Measurements from ENCODE around the gene PIWIL4.
A peak's percentile ranks its signal among the peaks of the same experiment; 100 is the strongest.
"Not testable (repeated sequence)": the region's sequence is repeated elsewhere in the genome, so short reads cannot be mapped to it uniquely, and the experiment has no call there.

Gene PIWIL4

GRCh38 chr11:94638902-94639373 lies 71.8 kb downstream of the PIWIL4 start:
- no peaks in the 10 kb centered on the region for H3K27me3 ChIP-seq (ENCODE audit: insufficient read depth, low read length, poor library complexity, severe bottlenecking)
- peak overlapping the region; percentile 74 for H2AFZ ChIP-seq (ENCODE audit: low read length)
- TF ChIP-seq CTCF (conservative IDR thresholded peaks at IDR 0.05; ENCODE audit: low read length) (no peak), EZH2phosphoT487 (IDR thresholded peaks at IDR 0.05; ENCODE audit: borderline replicate concordance) (no peak)
- H3K9me2 ChIP-seq (replicated peaks; ENCODE audit: low read depth, low read length): no peaks in the 10 kb centered on the region
- no peaks in the 10 kb centered on the region for H3K79me2 ChIP-seq (ENCODE audit: insufficient read depth, low read length)
- H3K4me1 ChIP-seq (ENCODE audit: insufficient read depth, low read length, poor library complexity, severe bottlenecking): no peaks in the 10 kb centered on the region
- H3F3A ChIP-seq (ENCODE audit: low read depth): no peaks in the 10 kb centered on the region
- H4K20me1 ChIP-seq (ENCODE audit: insufficient read depth, low read length, poor library complexity, severe bottlenecking): no peaks in the 10 kb centered on the region
- H3K4me3 ChIP-seq (ENCODE audit: low read length, poor library complexity, severe bottlenecking): no peak overlapping the region
- no peaks in the 10 kb centered on the region for H3K36me3 ChIP-seq (ENCODE audit: insufficient read depth, low read length)
- H3K9me3 ChIP-seq (ENCODE audit: insufficient read depth, low read depth, low read length): no peaks in the 10 kb centered on the region
- H3K9ac ChIP-seq (ENCODE audit: low read depth, low read length, poor library complexity, severe bottlenecking): no peak overlapping the region
- H3K4me2 ChIP-seq (ENCODE audit: low read depth, low read length, poor library complexity, severe bottlenecking): no peak overlapping the region

- Histone ChIP-seq H3K4me2 (ENCODE audit: low read depth, low read length, poor library complexity, severe bottlenecking) (no peak overlapping the region), H3K4me3 (ENCODE audit: low read length, poor library complexity, severe bottlenecking) (no peak overlapping the region), H3K27me3 (ENCODE audit: insufficient read depth, low read length, poor library complexity, severe bottlenecking) (no peaks in the 10 kb centered on the region), H3K36me3 (ENCODE audit: insufficient read depth, low read length) (no peaks in the 10 kb centered on the region), H3K4me1 (ENCODE audit: insufficient read depth, low read length, poor library complexity, severe bottlenecking) (no peaks in the 10 kb centered on the region), H3F3A (ENCODE audit: low read depth) (no peaks in the 10 kb centered on the region), H3K9me3 (ENCODE audit: insufficient read depth, low read depth, low read length) (no peaks in the 10 kb centered on the region), H4K20me1 (ENCODE audit: insufficient read depth, low read length, poor library complexity, severe bottlenecking) (no peaks in the 10 kb centered on the region), H3K9ac (ENCODE audit: low read depth, low read length, poor library complexity, severe bottlenecking) (no peak overlapping the region), H2AFZ (ENCODE audit: low read length) (no peak overlapping the region), H3K9me2 (replicated peaks; ENCODE audit: low read depth, low read length) (no peaks in the 10 kb centered on the region), H3K79me2 (ENCODE audit: insufficient read depth, low read length) (no peaks in the 10 kb centered on the region)
- no peak for TF ChIP-seq EZH2phosphoT487 (IDR thresholded peaks at IDR 0.05; ENCODE audit: borderline replicate concordance)
- TF ChIP-seq CTCF (conservative IDR thresholded peaks at IDR 0.05; ENCODE audit: low read length): no peak
Measured at GRCh38 chr11:94639901-94640721, 72.9 kb downstream of the PIWIL4 start.

DNA sequence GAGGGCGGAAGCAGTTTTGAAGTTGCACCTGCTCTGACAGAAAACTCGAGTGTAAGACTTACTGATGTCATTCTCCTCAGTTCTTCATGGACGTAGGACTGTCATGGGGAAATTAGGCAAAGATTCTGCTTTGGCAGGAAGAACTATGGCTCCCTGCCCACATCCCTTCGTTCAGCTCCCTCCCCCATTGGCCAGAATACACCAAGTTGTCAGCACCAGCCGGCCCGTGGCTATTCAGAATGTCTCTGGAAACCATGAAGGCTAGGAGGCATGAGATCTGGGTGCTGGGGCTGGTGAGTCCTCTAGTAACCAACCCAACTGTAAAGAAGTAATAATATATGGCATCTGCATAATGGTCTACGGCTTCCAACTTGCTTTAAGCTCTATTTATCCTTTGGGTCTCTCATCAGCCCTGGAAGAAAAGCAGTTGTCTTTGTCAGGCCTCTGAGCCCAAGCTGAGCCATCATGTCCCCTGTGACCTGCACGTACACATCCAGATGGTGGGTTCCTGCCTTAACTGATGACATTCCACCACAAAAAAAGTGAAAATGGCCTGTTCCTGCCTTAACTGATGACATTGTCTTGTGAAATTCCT lies 74.1 kb downstream of the PIWIL4 start:
- Histone ChIP-seq H4K20me1 (ENCODE audit: insufficient read depth, low read length, poor library complexity, severe bottlenecking) (no peaks in the 10 kb centered on the region), H3K4me1 (ENCODE audit: insufficient read depth, low read length, poor library complexity, severe bottlenecking) (no peaks in the 10 kb centered on the region), H3K27me3 (ENCODE audit: insufficient read depth, low read length, poor library complexity, severe bottlenecking) (no peaks in the 10 kb centered on the region), H3K36me3 (ENCODE audit: insufficient read depth, low read length) (no peaks in the 10 kb centered on the region), H3K4me2 (ENCODE audit: low read depth, low read length, poor library complexity, severe bottlenecking) (no peak overlapping the region), H3K9me3 (ENCODE audit: insufficient read depth, low read depth, low read length) (no peaks in the 10 kb centered on the region), H3K9ac (ENCODE audit: low read depth, low read length, poor library complexity, severe bottlenecking) (no peak overlapping the region), H3K4me3 (ENCODE audit: low read length, poor library complexity, severe bottlenecking) (no peak overlapping the region), H3K79me2 (ENCODE audit: insufficient read depth, low read length) (no peaks in the 10 kb centered on the region), H3K9me2 (replicated peaks; ENCODE audit: low read depth, low read length) (no peaks in the 10 kb centered on the region), H3F3A (ENCODE audit: low read depth) (no peaks in the 10 kb centered on the region), H2AFZ (ENCODE audit: low read length) (no peak overlapping the region)
- no peak for TF ChIP-seq EZH2phosphoT487 (IDR thresholded peaks at IDR 0.05; ENCODE audit: borderline replicate concordance)
- TF ChIP-seq CTCF (conservative IDR thresholded peaks at IDR 0.05; ENCODE audit: low read length): no peak

DNA sequence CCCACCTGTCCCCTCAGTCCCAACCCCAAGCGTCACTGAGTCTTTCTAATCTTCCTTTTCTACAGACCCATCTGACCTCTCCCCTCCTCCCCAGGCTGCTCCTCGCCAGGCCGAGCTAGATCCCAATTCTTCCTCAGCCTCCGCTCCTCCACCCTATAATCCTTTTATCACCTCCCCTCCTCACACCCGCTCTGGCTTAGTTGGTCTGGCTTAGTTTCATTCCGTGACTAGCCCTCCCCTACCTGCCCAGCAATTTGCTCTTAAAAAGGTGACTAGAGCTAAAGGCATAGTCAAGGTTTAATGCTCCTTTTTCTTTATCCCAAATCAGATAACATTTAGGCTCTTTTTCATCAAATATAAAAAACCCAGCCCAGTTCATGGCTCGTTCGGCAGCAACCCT lies 76.0 kb downstream of the PIWIL4 start:
- not testable (repeated sequence) for H3K9ac ChIP-seq (ENCODE audit: low read depth, low read length, poor library complexity, severe bottlenecking); H3K4me2 ChIP-seq (ENCODE audit: low read depth, low read length, poor library complexity, severe bottlenecking); H3K9me2 ChIP-seq (replicated peaks; ENCODE audit: low read depth, low read length); H3F3A ChIP-seq (ENCODE audit: low read depth); H4K20me1 ChIP-seq (ENCODE audit: insufficient read depth, low read length, poor library complexity, severe bottlenecking); H3K36me3 ChIP-seq (ENCODE audit: insufficient read depth, low read length); H3K4me1 ChIP-seq (ENCODE audit: insufficient read depth, low read length, poor library complexity, severe bottlenecking); H3K27me3 ChIP-seq (ENCODE audit: insufficient read depth, low read length, poor library complexity, severe bottlenecking); H3K79me2 ChIP-seq (ENCODE audit: insufficient read depth, low read length); H3K9me3 ChIP-seq (ENCODE audit: insufficient read depth, low read depth, low read length); H2AFZ ChIP-seq (ENCODE audit: low read length); H3K4me3 ChIP-seq (ENCODE audit: low read length, poor library complexity, severe bottlenecking)
